ENCODE data around the gene AK1.

Gene AK1

GRCh38 chr9:127878652-127879390 lies 1.3 kb upstream of the AK1 start:
- no peak for DNase-seq (ENCODE audit: insufficient read length)
- TF ChIP-seq POLR2A (IDR thresholded peaks at IDR 0.05; ENCODE audit: low read depth, low read length) (no peak), TAF1 (IDR thresholded peaks at IDR 0.05; ENCODE audit: borderline replicate concordance, low read depth, low read length) (no peak), POLR2AphosphoS5 (IDR thresholded peaks at IDR 0.05; ENCODE audit: low read depth, low read length) (no peak)

GRCh38 chr9:127878001-127878651 lies 651 bp upstream of the AK1 start:
- TF ChIP-seq POLR2AphosphoS5 (IDR thresholded peaks at IDR 0.05; ENCODE audit: low read depth, low read length) (no peak), TAF1 (IDR thresholded peaks at IDR 0.05; ENCODE audit: borderline replicate concordance, low read depth, low read length) (no peak), POLR2A (IDR thresholded peaks at IDR 0.05; ENCODE audit: low read depth, low read length) (no peak)
- DNase-seq (ENCODE audit: insufficient read length) (no peak), FAIRE-seq (no peak)

More at GRCh38 chr9:127878652-127879390, 1.3 kb upstream of the AK1 start:
- FAIRE-seq = no peak

GRCh38 chr9:127876764-127877562 lies 512 bp downstream of the AK1 start:
- DNase-seq (ENCODE audit: insufficient read length) (no peak), FAIRE-seq (no peak)
- TF ChIP-seq POLR2A (IDR thresholded peaks at IDR 0.05; ENCODE audit: low read depth, low read length) = no peak

GRCh38 chr9:127876026-127876763 lies 1.3 kb downstream of the AK1 start:
- DNase-seq (ENCODE audit: insufficient read length) = no peak
- no peak for FAIRE-seq

GRCh38 chr9:127875306-127875966 lies 2.0 kb downstream of the AK1 start:
- FAIRE-seq (no peak), DNase-seq (ENCODE audit: insufficient read length) (no peak)
- no peak for TF ChIP-seq POLR2A (IDR thresholded peaks at IDR 0.05; ENCODE audit: low read depth, low read length)
- TF ChIP-seq POLR2AphosphoS5 (IDR thresholded peaks at IDR 0.05; ENCODE audit: low read depth, low read length) = no peak
- TF ChIP-seq TAF1 (IDR thresholded peaks at IDR 0.05; ENCODE audit: borderline replicate concordance, low read depth, low read length) = no peak

More at GRCh38 chr9:127876026-127876763, 1.3 kb downstream of the AK1 start:
- TF ChIP-seq TAF1 (IDR thresholded peaks at IDR 0.05; ENCODE audit: borderline replicate concordance, low read depth, low read length) (no peak), POLR2A (IDR thresholded peaks at IDR 0.05; ENCODE audit: low read depth, low read length) (no peak), POLR2AphosphoS5 (IDR thresholded peaks at IDR 0.05; ENCODE audit: low read depth, low read length) (no peak)

- FAIRE-seq = no peak
- no peak for TF ChIP-seq POLR2A (IDR thresholded peaks at IDR 0.05; ENCODE audit: low read depth, low read length)
- TF ChIP-seq POLR2AphosphoS5 (IDR thresholded peaks at IDR 0.05; ENCODE audit: low read depth, low read length) = no peak
- DNase-seq (ENCODE audit: insufficient read length) = no peak
Measured at GRCh38 chr9:127874301-127875221, 2.9 kb downstream of the AK1 start.

GRCh38 chr9:127873886-127874285 lies 3.6 kb downstream of the AK1 start:
- TF ChIP-seq POLR2A (IDR thresholded peaks at IDR 0.05; ENCODE audit: low read depth, low read length) (no peak), POLR2AphosphoS5 (IDR thresholded peaks at IDR 0.05; ENCODE audit: low read depth, low read length) (no peak), TAF1 (IDR thresholded peaks at IDR 0.05; ENCODE audit: borderline replicate concordance, low read depth, low read length) (no peak)
- no peak for FAIRE-seq
- no peak for DNase-seq (ENCODE audit: insufficient read length)

GRCh38 chr9:127873223-127873691 lies 4.2 kb downstream of the AK1 start:
- TF ChIP-seq TAF1 (IDR thresholded peaks at IDR 0.05; ENCODE audit: borderline replicate concordance, low read depth, low read length) = no peak
- TF ChIP-seq POLR2AphosphoS5 (IDR thresholded peaks at IDR 0.05; ENCODE audit: low read depth, low read length) = no peak
- TF ChIP-seq POLR2A (IDR thresholded peaks at IDR 0.05; ENCODE audit: low read depth, low read length) = no peak
- FAIRE-seq (no peak), DNase-seq (ENCODE audit: insufficient read length) (no peak)

GRCh38 chr9:127872369-127873222 lies 4.9 kb downstream of the AK1 start:
- no peak for TF ChIP-seq TAF1 (IDR thresholded peaks at IDR 0.05; ENCODE audit: borderline replicate concordance, low read depth, low read length)
- TF ChIP-seq POLR2A (IDR thresholded peaks at IDR 0.05; ENCODE audit: low read depth, low read length) = no peak
- TF ChIP-seq POLR2AphosphoS5 (IDR thresholded peaks at IDR 0.05; ENCODE audit: low read depth, low read length) = no peak
- FAIRE-seq = no peak
- no peak for DNase-seq (ENCODE audit: insufficient read length)

Measured in GM12892 (cell line).